Body of pancreas (tissue), 4 donors: ENCODE results near the gene FLRT3.

ENCODE experiments used
- CTCF ChIP-seq, 7 experiments: fragments of 450-650 bp in 4 of 7; fragments of 200-600 bp in 3 of 7; sonication (generic) in 3 of 7; IDR thresholded peaks; one replicate each; pipeline ENCODE4 v1.5.1; 2016 to 2019; ENCODE audit warnings: antibody characterized with exemption in 7 of 7
- POLR2A ChIP-seq, 3 donors: fragments of 450-650 bp; IDR thresholded peaks; one replicate each; pipeline ENCODE4 v1.6.1; 2016; ENCODE audit warnings: antibody characterized with exemption in 3 of 3, mild to moderate bottlenecking in 2 of 3

DNA sequence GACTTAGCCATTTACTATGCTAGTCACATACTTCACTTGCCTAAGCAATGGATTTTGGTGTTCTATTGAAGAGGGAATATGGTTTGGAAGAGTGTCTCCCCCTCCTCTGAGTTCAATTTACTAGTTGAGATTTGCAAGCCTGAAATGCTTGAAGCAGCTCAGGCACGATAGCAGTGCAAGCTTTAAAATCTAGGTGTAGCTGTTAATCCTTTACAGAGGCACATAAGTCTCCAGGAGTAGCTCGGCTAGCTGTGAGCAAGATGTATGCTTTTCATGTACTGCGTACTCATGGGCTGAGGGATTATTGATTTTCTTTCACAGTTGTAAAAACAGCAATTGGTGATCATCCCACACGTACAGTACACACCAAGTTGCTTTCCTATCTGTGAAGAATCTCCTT is 726 bp downstream of the FLRT3 start:
- TF ChIP-seq CTCF (IDR thresholded peaks at IDR 0.05), result no peak
- no peak for TF ChIP-seq POLR2A (IDR thresholded peaks at IDR 0.05)
